GM12878 (cell line): ENCODE data around the gene ERC2. TPM values are rescaled to one million over a fixed set of nuclear protein-coding genes. Genes with fewer than 3 reads are reported as not detected.

Experiments used
- ATAC-seq: fragments of 200-7000 bp; cut with Tn5 transposase; 3 replicates; pipeline ENCODE4 v1.9.1; 2020; ENCODE audit warnings: mild to moderate bottlenecking, moderate library complexity
- BruUV-seq: library from RNA; stranded (reverse); fragments of 400-500 nt; replicated peaks from 2 replicates; lab custom pipeline; 2021; lab: Mats Ljungman, UMichigan
- CTCF ChIA-PET: fragments of 300-600 bp; sonication (Branson Sonifier 250); formaldehyde crosslinking; extraction: SDS; loops from one replicate; lab custom pipeline; 2021; ENCODE audit warnings: inconsistent platforms; lab: Yijun Ruan, JAX
- POLR2A ChIA-PET: fragments of 350-600 bp; formaldehyde crosslinking; extraction: SDS; loops from one replicate; lab custom pipeline; 2021; ENCODE audit warnings: inconsistent platforms; lab: Charles Lee
- RAD21 ChIA-PET: fragments of 300-600 bp; sonication (Branson Sonifier 250); formaldehyde crosslinking; loops from one replicate; lab custom pipeline; 2023; ENCODE audit warnings: antibody characterized with exemption; ENCODE audit not compliant: unreplicated experiment; lab: Charles Lee
- SMC1A ChIA-PET: fragments of 300-600 bp; sonication (Branson Sonifier 250); formaldehyde crosslinking; loops from one replicate; lab custom pipeline; 2023; ENCODE audit not compliant: unreplicated experiment, uncharacterized antibody; lab: Charles Lee
- DNase-seq: peaks from one replicate; pipeline ENCODE4 v3.0.0-alpha.2; 2011; ENCODE audit warnings: low read depth, low spot score
- FAIRE-seq: peaks from 3 replicates; lab custom pipeline; 2011; peaks lifted over from hg19 to GRCh38; lab: Jason Lieb, UNC
- H2AFZ ChIP-seq: 2 replicates; pipeline ENCODE4 v1.6.0; 2011; ENCODE audit warnings: low read depth, low read length, control low read depth; ENCODE audit not compliant: control insufficient read depth
- H3K27ac ChIP-seq: 2 replicates; pipeline ENCODE4 v1.5.1; 2011; ENCODE audit warnings: control low read depth; ENCODE audit not compliant: control insufficient read depth, insufficient read depth
- H3K27me3 ChIP-seq, 2 experiments: replicated peaks in 1 of 2; 2 replicates each; pipeline versions ENCODE4 v1.6.0 to v1.6.1; 2011; ENCODE audit warnings: low read length in 1 of 2; ENCODE audit not compliant: control insufficient read depth in 2 of 2, insufficient read depth in 2 of 2
- H3K36me3 ChIP-seq, 2 experiments: 2 replicates each; pipeline ENCODE4 v1.5.1; 2011; ENCODE audit warnings: low read length in 1 of 2; ENCODE audit not compliant: control insufficient read depth in 2 of 2, insufficient read depth in 2 of 2
- H3K4me1 ChIP-seq: 2 replicates; pipeline ENCODE4 v1.6.1; 2011; ENCODE audit warnings: mild to moderate bottlenecking, low read length, moderate library complexity, mixed read lengths; ENCODE audit not compliant: control insufficient read depth, insufficient read depth
- H3K4me2 ChIP-seq: 2 replicates; pipeline ENCODE4 v1.6.0; 2011; ENCODE audit warnings: control low read depth; ENCODE audit not compliant: control insufficient read depth, insufficient read depth
- H3K4me3 ChIP-seq: fragments of 200-600 bp; sonication (generic); 2 replicates; pipeline ENCODE4 v1.5.1; 2016
- H3K79me2 ChIP-seq: 2 replicates; pipeline ENCODE4 v1.6.0; 2011; ENCODE audit warnings: low read length; ENCODE audit not compliant: control insufficient read depth, insufficient read depth
- H3K9ac ChIP-seq: 2 replicates; pipeline ENCODE4 v1.8.0; 2011; ENCODE audit warnings: low read length, control low read depth, mixed read lengths; ENCODE audit not compliant: control insufficient read depth, insufficient read depth
- H3K9me3 ChIP-seq: replicated peaks from 3 replicates; pipeline ENCODE4 v1.5.1; 2011; ENCODE audit warnings: mild to moderate bottlenecking, low read length; ENCODE audit not compliant: control insufficient read depth, insufficient read depth
- H4K20me1 ChIP-seq: 2 replicates; pipeline ENCODE4 v1.6.0; 2011; ENCODE audit not compliant: control insufficient read depth, insufficient read depth
- BMI1 ChIP-seq: fragments of 450-650 bp; IDR thresholded peaks from 2 replicates; pipeline ENCODE4 v1.6.1; 2016; ENCODE audit warnings: mild to moderate bottlenecking, moderate library complexity, borderline replicate concordance
- EP300 ChIP-seq, 2 experiments: fragments of 150-350 bp in 1 of 2; IDR thresholded peaks; 2 replicates each; pipeline ENCODE4 v1.6.1; 2011 to 2012; ENCODE audit warnings: low read depth in 2 of 2, low read length in 2 of 2, borderline replicate concordance in 1 of 2, improper control_type of control experiment in 1 of 2, inconsistent platforms in 1 of 2; ENCODE audit not compliant: control insufficient read depth in 1 of 2
- RAD21 ChIP-seq: IDR thresholded peaks from 2 replicates; pipeline ENCODE4 v1.6.1; 2011; ENCODE audit warnings: mild to moderate bottlenecking, low read depth, low read length, moderate library complexity; ENCODE audit not compliant: insufficient read depth
- SIX5 ChIP-seq: IDR thresholded peaks from 2 replicates; pipeline ENCODE4 v1.6.1; 2011; ENCODE audit warnings: mild to moderate bottlenecking, low read depth, low read length, moderate library complexity; ENCODE audit not compliant: severe bottlenecking
- SUPT20H ChIP-seq: IDR thresholded peaks from 2 replicates; pipeline ENCODE4 v1.6.1; 2011; ENCODE audit warnings: low read depth, mild to moderate bottlenecking, low read length, moderate library complexity, borderline replicate concordance; ENCODE audit not compliant: control insufficient read depth
- TCF12 ChIP-seq: IDR thresholded peaks from 2 replicates; pipeline ENCODE4 v1.6.1; 2011; ENCODE audit warnings: low read depth, mild to moderate bottlenecking, low read length
- WGBS: methylation state at CpG from one replicate; pipeline ENCODE4 v1.1.6; 2016; ENCODE audit warnings: low lambda C conversion rate; ENCODE audit not compliant: insufficient replicate concordance, insufficient coverage; ENCODE audit errors: missing lambda C conversion rate; 5-methylcytosine and 5-hydroxymethylcytosine counted together
- in situ Hi-C: fragments of 300-500 bp; cut with MboI; formaldehyde crosslinking; loops from 9 replicates; pipeline ENCODE4 v1.14.3; 2018; ENCODE audit warnings: mixed read lengths
- intact Hi-C: fragments of 100-400 bp; cut with micrococcal nuclease; formaldehyde crosslinking; loops from one replicate; pipeline ENCODE4 v1.14.2; 2022; ENCODE audit not compliant: unreplicated experiment
- polyA plus RNA-seq, 11 experiments: library from polyadenylated mRNA; depleted of rRNA in 4 of 11; unstranded in 6 of 11; stranded (reverse) in 5 of 11; fragments of >200 nt; fragmentation: Nextera tagmentation in 4 of 11; fragmentation: Illumina TruSeq in 1 of 11; extraction: Ambion mirVana in 4 of 11; extraction: Trizol in 1 of 11; gene quantifications; 1 replicate in 1 of 11; 2 replicates in 10 of 11; pipeline versions ENCODE4 v1.2.1 to v1.2.3, GENCODE V29; 2011 to 2016; ENCODE audit warnings: inconsistent platforms in 2 of 11, missing spikeins in 2 of 11, low read depth in 1 of 11
- total RNA-seq, 4 experiments: library from RNA; depleted of rRNA in 3 of 4; stranded (reverse); fragments of >200 nt in 3 of 4; fragmentation: Illumina TruSeq in 1 of 4; extraction: Trizol in 1 of 4; gene quantifications; 2 replicates each; pipeline versions ENCODE4 v1.2.1 to v1.2.3, GENCODE V29; 2013 to 2021
- TF ChIP-seq, protein P1 (sequence below): fragments of 450-650 bp; conservative IDR thresholded peaks from 2 replicates; pipeline ENCODE4 v1.6.1; 2017; ENCODE audit warnings: mild to moderate bottlenecking, moderate library complexity
- TF ChIP-seq, protein P2 (sequence below): IDR thresholded peaks from 2 replicates; pipeline ENCODE4 v1.6.1; 2012; ENCODE audit warnings: mild to moderate bottlenecking, low read depth, low read length
- TF ChIP-seq, protein P3 (sequence below): IDR thresholded peaks from 2 replicates; pipeline ENCODE4 v1.6.1; 2012; ENCODE audit warnings: low read depth, low read length, improper control_type of control experiment

Gene ERC2
- total and polyA plus RNA-seq, 10 of the 15 experiments (the other 5 are each of a cell fraction or from before 2014, with no cell fraction given), result 0.06 to 1.4 (median 0.12) TPM; not detected in 3

DNA sequence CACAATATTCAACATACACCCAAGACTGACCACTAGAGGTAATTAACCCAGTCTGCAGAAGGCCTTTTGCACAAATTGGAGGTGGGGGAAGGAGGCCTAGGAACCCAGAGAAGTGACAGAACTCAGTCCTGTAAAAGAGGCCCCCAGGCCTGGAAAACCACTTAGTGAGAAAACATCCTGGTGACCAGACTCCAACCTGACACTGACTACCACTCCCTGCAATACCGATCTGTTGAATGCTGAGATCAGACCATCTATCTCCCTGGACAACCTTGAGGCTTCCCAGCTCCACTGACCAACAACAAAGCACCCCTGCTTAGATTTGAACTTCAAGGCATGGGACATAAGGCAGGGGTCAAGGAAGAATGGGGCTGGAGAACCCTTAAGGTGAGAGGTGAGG lies 719.2 kb downstream of the ERC2 start:
- Histone ChIP-seq H3K79me2 (no peaks in the 10 kb centered on the region), H3K4me3 (no peak overlapping the region), H3K36me3 (no peaks in the 10 kb centered on the region), H3K4me1 (no peaks in the 10 kb centered on the region), H3K27ac (no peak overlapping the region), H3K4me2 (no peak overlapping the region), H3K9me3 (no peaks in the 10 kb centered on the region; the same call in 2 of the 3 replicates), H2AFZ (no peak overlapping the region), H3K27me3 (no peaks in the 10 kb centered on the region), H3K9ac (no peak overlapping the region), H4K20me1 (no peaks in the 10 kb centered on the region)
- RAD21 ChIA-PET, result interaction anchor here (0.5 kb wide), 1 partner anchor 250 kb away, joined by 3 read pairs; no protein-coding TSS in a partner anchor
- CTCF ChIA-PET, result interaction anchor here (0.6 to 1.3 kb wide), 2 partner anchors 281 to 593 kb away, joined by 3 read pairs; no protein-coding TSS in a partner anchor
- intact Hi-C loops (no loop called here), in situ Hi-C loops (no loop called here)
- POLR2A ChIA-PET, result no interaction called here
- no peak for TF ChIP-seq TCF12
- TF ChIP-seq SUPT20H, result no peak
- no peak for TF ChIP-seq SIX5
- TF ChIP-seq, protein P1, sequence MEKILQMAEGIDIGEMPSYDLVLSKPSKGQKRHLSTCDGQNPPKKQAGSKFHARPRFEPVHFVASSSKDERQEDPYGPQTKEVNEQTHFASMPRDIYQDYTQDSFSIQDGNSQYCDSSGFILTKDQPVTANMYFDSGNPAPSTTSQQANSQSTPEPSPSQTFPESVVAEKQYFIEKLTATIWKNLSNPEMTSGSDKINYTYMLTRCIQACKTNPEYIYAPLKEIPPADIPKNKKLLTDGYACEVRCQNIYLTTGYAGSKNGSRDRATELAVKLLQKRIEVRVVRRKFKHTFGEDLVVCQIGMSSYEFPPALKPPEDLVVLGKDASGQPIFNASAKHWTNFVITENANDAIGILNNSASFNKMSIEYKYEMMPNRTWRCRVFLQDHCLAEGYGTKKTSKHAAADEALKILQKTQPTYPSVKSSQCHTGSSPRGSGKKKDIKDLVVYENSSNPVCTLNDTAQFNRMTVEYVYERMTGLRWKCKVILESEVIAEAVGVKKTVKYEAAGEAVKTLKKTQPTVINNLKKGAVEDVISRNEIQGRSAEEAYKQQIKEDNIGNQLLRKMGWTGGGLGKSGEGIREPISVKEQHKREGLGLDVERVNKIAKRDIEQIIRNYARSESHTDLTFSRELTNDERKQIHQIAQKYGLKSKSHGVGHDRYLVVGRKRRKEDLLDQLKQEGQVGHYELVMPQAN, result no peak
- TF ChIP-seq, protein P2, sequence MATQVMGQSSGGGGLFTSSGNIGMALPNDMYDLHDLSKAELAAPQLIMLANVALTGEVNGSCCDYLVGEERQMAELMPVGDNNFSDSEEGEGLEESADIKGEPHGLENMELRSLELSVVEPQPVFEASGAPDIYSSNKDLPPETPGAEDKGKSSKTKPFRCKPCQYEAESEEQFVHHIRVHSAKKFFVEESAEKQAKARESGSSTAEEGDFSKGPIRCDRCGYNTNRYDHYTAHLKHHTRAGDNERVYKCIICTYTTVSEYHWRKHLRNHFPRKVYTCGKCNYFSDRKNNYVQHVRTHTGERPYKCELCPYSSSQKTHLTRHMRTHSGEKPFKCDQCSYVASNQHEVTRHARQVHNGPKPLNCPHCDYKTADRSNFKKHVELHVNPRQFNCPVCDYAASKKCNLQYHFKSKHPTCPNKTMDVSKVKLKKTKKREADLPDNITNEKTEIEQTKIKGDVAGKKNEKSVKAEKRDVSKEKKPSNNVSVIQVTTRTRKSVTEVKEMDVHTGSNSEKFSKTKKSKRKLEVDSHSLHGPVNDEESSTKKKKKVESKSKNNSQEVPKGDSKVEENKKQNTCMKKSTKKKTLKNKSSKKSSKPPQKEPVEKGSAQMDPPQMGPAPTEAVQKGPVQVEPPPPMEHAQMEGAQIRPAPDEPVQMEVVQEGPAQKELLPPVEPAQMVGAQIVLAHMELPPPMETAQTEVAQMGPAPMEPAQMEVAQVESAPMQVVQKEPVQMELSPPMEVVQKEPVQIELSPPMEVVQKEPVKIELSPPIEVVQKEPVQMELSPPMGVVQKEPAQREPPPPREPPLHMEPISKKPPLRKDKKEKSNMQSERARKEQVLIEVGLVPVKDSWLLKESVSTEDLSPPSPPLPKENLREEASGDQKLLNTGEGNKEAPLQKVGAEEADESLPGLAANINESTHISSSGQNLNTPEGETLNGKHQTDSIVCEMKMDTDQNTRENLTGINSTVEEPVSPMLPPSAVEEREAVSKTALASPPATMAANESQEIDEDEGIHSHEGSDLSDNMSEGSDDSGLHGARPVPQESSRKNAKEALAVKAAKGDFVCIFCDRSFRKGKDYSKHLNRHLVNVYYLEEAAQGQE, result no peak
- TF ChIP-seq RAD21, result no peak
- no peak for TF ChIP-seq BMI1
- TF ChIP-seq, protein P3, sequence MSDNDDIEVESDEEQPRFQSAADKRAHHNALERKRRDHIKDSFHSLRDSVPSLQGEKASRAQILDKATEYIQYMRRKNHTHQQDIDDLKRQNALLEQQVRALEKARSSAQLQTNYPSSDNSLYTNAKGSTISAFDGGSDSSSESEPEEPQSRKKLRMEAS, result no peak
- TF ChIP-seq EP300 (IDR thresholded peaks at IDR 0.05; ENCODE audit: borderline replicate concordance in 1 of 2, control insufficient read depth in 1 of 2, low read depth in 2 of 2, low read length in 2 of 2), result no peak
- DNase-seq (no peak), ATAC-seq (no peak), FAIRE-seq (no peak)
- 27% methylated on average over 1 of the region's 1 CpG for WGBS
- SMC1A ChIA-PET, result interaction anchor here (1.1 kb wide), 1 partner anchor 14 kb away, joined by 3 read pairs; no protein-coding TSS in a partner anchor
- BruUV-seq, result no TSS peak
